Thyroid gland (tissue), 4 donors: ENCODE data around the gene H2BK1. TPM values are rescaled to one million over a fixed set of nuclear protein-coding genes. Genes with fewer than 3 reads are reported as not detected.

Experiments
- DNase-seq, 2 donors: peaks; one replicate each; pipeline ENCODE4 v3.0.0-alpha.2; 2019
- H3K27ac ChIP-seq, 3 donors: fragments of 200-600 bp; sonication (generic); 1 replicate in 2 of 3; 2 replicates in 1 of 3; pipeline ENCODE4 v1.5.1; 2016 to 2019; ENCODE audit warnings: mild to moderate bottlenecking in 1 of 3, moderate library complexity in 1 of 3
- H3K27me3 ChIP-seq: fragments of 200-600 bp; sonication (generic); one replicate; pipeline ENCODE4 v1.5.1; 2019
- H3K36me3 ChIP-seq, 2 donors: fragments of 200-600 bp; sonication (generic); one replicate each; pipeline ENCODE4 v1.5.1; 2016 to 2019
- H3K4me1 ChIP-seq, 2 donors: fragments of 200-600 bp; sonication (generic); one replicate each; pipeline ENCODE4 v1.5.1; 2017 to 2019
- H3K4me3 ChIP-seq, 3 donors: fragments of 200-600 bp; sonication (generic); replicated peaks in 1 of 3; 1 replicate in 2 of 3; 2 replicates in 1 of 3; pipeline ENCODE4 v1.5.1; 2016; ENCODE audit warnings: mild to moderate bottlenecking in 1 of 3
- H3K9me3 ChIP-seq: fragments of 200-600 bp; sonication (generic); one replicate; pipeline ENCODE4 v1.5.1; 2017
- CTCF ChIP-seq, 6 experiments: fragments of 200-600 bp in 3 of 6; fragments of 450-650 bp in 3 of 6; sonication (generic) in 3 of 6; IDR thresholded peaks; one replicate each; pipeline ENCODE4 v1.5.1; 2016 to 2019; ENCODE audit warnings: antibody characterized with exemption in 6 of 6, mild to moderate bottlenecking in 2 of 6, inconsistent platforms in 1 of 6, moderate library complexity in 1 of 6
- POLR2A ChIP-seq, 2 donors: fragments of 450-650 bp; IDR thresholded peaks; one replicate each; pipeline ENCODE4 v1.6.1; 2017; ENCODE audit warnings: antibody characterized with exemption in 2 of 2, mild to moderate bottlenecking in 2 of 2, moderate library complexity in 1 of 2
- WGBS, 2 donors: methylation state at CpG; one replicate each; pipeline ENCODE4 v1.1.5; 2017; 5-methylcytosine and 5-hydroxymethylcytosine counted together
- intact Hi-C: fragments of 100-400 bp; cut with DNase I; formaldehyde crosslinking; loops from one replicate; pipeline ENCODE4 v1.15.1; 2023
- total RNA-seq, 4 donors: library from RNA; depleted of rRNA; stranded (reverse); fragments of >200 nt; gene quantifications; one replicate each; pipeline ENCODE4 v1.2.3, GENCODE V29; 2016

H2BK1 gene
- total RNA-seq, 4 donors from 2014 or later: not detected

GRCh38 chr7:151247611-151248345 lies 37.5 kb upstream of the H2BK1 start:
- intact Hi-C loops: no loop called here
- 20 to 24% methylated on average over 10 to 13 of the region's 29 CpGs for WGBS, 2 donors
- Histone ChIP-seq H3K4me1 (peaks cover 47 to 81% of the 10 kb centered on the region in 2 donors), H3K36me3 (no peaks in the 10 kb centered on the region), H3K27ac (peak overlapping the region; percentile 29 to 91 (median 88)), H3K27me3 (no peaks in the 10 kb centered on the region), H3K4me3 (peak overlapping the region; percentile 59 to 74 (median 60)), H3K9me3 (no peaks in the 10 kb centered on the region)
- TF ChIP-seq POLR2A (IDR thresholded peaks at IDR 0.05) (no peak), CTCF (IDR thresholded peaks at IDR 0.05) (no peak)
- peak; percentile 55 to 60 for DNase-seq

GRCh38 chr7:151246851-151247580 lies 36.7 kb upstream of the H2BK1 start:
- no peaks in the 10 kb centered on the region for H3K9me3 ChIP-seq
- WGBS, 2 donors: 53 to 56% methylated on average over 4 of the region's 4 CpGs
- intact Hi-C loops: no loop called here
- H3K4me3 ChIP-seq: peak overlapping the region in 1 of 3 donors; percentile 60
- no peaks in the 10 kb centered on the region for H3K36me3 ChIP-seq
- TF ChIP-seq POLR2A (IDR thresholded peaks at IDR 0.05) (no peak), CTCF (IDR thresholded peaks at IDR 0.05) (no peak)
- H3K27me3 ChIP-seq: no peaks in the 10 kb centered on the region
- peak overlapping the region in 2 of 3 donors; percentile 29 to 91 for H3K27ac ChIP-seq
- DNase-seq: peak; percentile 20 to 23
- H3K4me1 ChIP-seq: peaks cover 43 to 73% of the 10 kb centered on the region in 2 donors

GRCh38 chr7:151246102-151246850 lies 36.0 kb upstream of the H2BK1 start:
- Histone ChIP-seq H3K27me3 (no peaks in the 10 kb centered on the region), H3K4me1 (peaks cover 41 to 71% of the 10 kb centered on the region in 2 donors), H3K9me3 (no peaks in the 10 kb centered on the region), H3K4me3 (no peak overlapping the region), H3K27ac (peak overlapping the region in 1 of 3 donors; percentile 91), H3K36me3 (no peaks in the 10 kb centered on the region)
- TF ChIP-seq CTCF (IDR thresholded peaks at IDR 0.05): no peak
- no peak for TF ChIP-seq POLR2A (IDR thresholded peaks at IDR 0.05)
- 46 to 52% methylated on average over 11 to 13 of the region's 13 CpGs for WGBS, 2 donors
- peak; percentile 33 to 36 for DNase-seq
- intact Hi-C loops: no loop called here

- no peak overlapping the region for H3K27ac ChIP-seq
- H3K4me3 ChIP-seq: peak overlapping the region in 1 of 3 donors; percentile 34
- H3K9me3 ChIP-seq: no peaks in the 10 kb centered on the region
- peak; percentile 46 to 54 for DNase-seq
- no peaks in the 10 kb centered on the region for H3K36me3 ChIP-seq
- no peaks in the 10 kb centered on the region for H3K27me3 ChIP-seq
- 9 to 32% methylated on average over 4 to 30 of the region's 60 CpGs for WGBS, 2 donors
- intact Hi-C loops: loop anchor here (2.0 kb wide), 1 partner anchor 57 kb away; no protein-coding TSS in a partner anchor
- H3K4me1 ChIP-seq: peaks cover 34 to 63% of the 10 kb centered on the region in 2 donors
- peak in 5 of 6 experiments; percentile 28 to 76 (median 44) for TF ChIP-seq CTCF (IDR thresholded peaks at IDR 0.05)
- no peak for TF ChIP-seq POLR2A (IDR thresholded peaks at IDR 0.05)
Observed at GRCh38 chr7:151245360-151246101, 35.2 kb upstream of the H2BK1 start.
